KMS-11 (cell line): ENCODE measurements around the gene STXBP5.

Experiments
- H2AFZ ChIP-seq: fragments of 200-600 bp; sonication (generic); 2 replicates; pipeline ENCODE4 v1.6.1; 2016; ENCODE audit warnings: antibody characterized with exemption, mixed run types, low read depth
- H3K27ac ChIP-seq: fragments of 200-600 bp; sonication (generic); 2 replicates; pipeline ENCODE4 v1.6.1; 2016; ENCODE audit warnings: mild to moderate bottlenecking, mixed run types
- H3K27me3 ChIP-seq: fragments of 200-600 bp; sonication (generic); 2 replicates; pipeline ENCODE4 v1.6.1; 2017; ENCODE audit warnings: mild to moderate bottlenecking, low read depth, mixed run types, moderate library complexity; ENCODE audit not compliant: insufficient read depth
- H3K36me3 ChIP-seq: fragments of 200-600 bp; sonication (generic); 2 replicates; pipeline ENCODE4 v1.6.1; 2017; ENCODE audit warnings: mild to moderate bottlenecking, mixed run types; ENCODE audit not compliant: insufficient read depth
- H3K4me1 ChIP-seq: fragments of 200-600 bp; sonication (generic); 2 replicates; pipeline ENCODE4 v1.6.1; 2016; ENCODE audit warnings: mild to moderate bottlenecking, low read depth, mixed run types; ENCODE audit not compliant: poor library complexity, severe bottlenecking
- H3K4me2 ChIP-seq: fragments of 200-600 bp; sonication (generic); 2 replicates; pipeline ENCODE4 v1.7.0; 2016; ENCODE audit warnings: mild to moderate bottlenecking, mixed run types
- H3K4me3 ChIP-seq: fragments of 200-600 bp; sonication (generic); IDR thresholded peaks from 2 replicates; pipeline ENCODE4 v1.6.1; 2017; ENCODE audit warnings: low read depth, low read length, mixed read lengths; ENCODE audit not compliant: insufficient read depth
- H3K79me2 ChIP-seq: fragments of 200-600 bp; sonication (generic); 2 replicates; pipeline ENCODE4 v1.6.1; 2016; ENCODE audit warnings: low read depth, mixed run types; ENCODE audit not compliant: insufficient read depth
- H3K9ac ChIP-seq: fragments of 200-600 bp; sonication (generic); 2 replicates; pipeline ENCODE4 v1.6.1; 2016; ENCODE audit warnings: mild to moderate bottlenecking, mixed run types
- H4K20me1 ChIP-seq: fragments of 200-600 bp; sonication (generic); 2 replicates; pipeline ENCODE4 v1.6.1; 2016; ENCODE audit warnings: mild to moderate bottlenecking, mixed run types; ENCODE audit not compliant: insufficient read depth
- TF ChIP-seq, protein P1 (sequence below): fragments of 200-600 bp; sonication (generic); conservative IDR thresholded peaks from 2 replicates; pipeline ENCODE4 v1.6.1; 2017; ENCODE audit warnings: low read depth, mild to moderate bottlenecking, antibody characterized with exemption, low read length, moderate library complexity, mixed read lengths

STXBP5 gene

DNA sequence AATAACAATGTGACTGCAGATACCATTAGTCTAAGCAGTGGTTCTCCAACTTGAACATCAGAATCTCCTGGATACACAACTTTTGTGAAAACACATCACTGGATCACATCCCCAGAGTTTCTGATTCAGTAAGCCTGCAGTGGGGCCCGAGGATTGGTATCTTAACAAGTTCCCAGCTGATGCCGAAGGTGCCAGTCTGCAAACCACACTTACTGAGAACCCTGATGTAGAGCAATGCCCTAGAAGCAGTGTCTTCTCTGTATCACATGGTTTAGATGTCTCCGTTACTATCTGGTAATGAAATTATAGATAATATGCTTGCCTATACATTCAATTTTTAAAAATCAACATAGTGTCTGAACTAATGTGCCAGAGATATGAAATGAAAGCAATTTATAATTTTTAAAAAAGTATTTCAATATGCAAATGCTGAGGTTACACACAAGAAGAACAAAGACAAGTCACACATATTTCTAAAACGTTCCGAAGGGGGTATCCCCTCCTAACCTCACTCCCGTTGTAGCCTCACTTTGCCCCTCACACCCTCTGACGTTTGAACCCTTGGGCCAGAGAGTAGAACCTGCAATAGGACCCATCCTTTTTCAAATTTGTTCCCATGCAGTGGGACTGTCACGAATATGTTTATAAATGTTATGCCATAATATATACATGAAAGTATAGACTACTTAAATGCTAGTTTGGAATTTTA, 188.9 kb downstream of the STXBP5 start:
- TF ChIP-seq, protein P1, sequence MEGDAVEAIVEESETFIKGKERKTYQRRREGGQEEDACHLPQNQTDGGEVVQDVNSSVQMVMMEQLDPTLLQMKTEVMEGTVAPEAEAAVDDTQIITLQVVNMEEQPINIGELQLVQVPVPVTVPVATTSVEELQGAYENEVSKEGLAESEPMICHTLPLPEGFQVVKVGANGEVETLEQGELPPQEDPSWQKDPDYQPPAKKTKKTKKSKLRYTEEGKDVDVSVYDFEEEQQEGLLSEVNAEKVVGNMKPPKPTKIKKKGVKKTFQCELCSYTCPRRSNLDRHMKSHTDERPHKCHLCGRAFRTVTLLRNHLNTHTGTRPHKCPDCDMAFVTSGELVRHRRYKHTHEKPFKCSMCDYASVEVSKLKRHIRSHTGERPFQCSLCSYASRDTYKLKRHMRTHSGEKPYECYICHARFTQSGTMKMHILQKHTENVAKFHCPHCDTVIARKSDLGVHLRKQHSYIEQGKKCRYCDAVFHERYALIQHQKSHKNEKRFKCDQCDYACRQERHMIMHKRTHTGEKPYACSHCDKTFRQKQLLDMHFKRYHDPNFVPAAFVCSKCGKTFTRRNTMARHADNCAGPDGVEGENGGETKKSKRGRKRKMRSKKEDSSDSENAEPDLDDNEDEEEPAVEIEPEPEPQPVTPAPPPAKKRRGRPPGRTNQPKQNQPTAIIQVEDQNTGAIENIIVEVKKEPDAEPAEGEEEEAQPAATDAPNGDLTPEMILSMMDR, result no peak
- Histone ChIP-seq H3K27ac (no peak overlapping the region), H4K20me1 (no peaks in the 10 kb centered on the region), H3K79me2 (no peaks in the 10 kb centered on the region), H2AFZ (no peak overlapping the region), H3K36me3 (no peaks in the 10 kb centered on the region), H3K9ac (no peak overlapping the region), H3K4me1 (no peaks in the 10 kb centered on the region), H3K4me3 (no peak overlapping the region), H3K27me3 (no peaks in the 10 kb centered on the region), H3K4me2 (no peak overlapping the region)

DNA sequence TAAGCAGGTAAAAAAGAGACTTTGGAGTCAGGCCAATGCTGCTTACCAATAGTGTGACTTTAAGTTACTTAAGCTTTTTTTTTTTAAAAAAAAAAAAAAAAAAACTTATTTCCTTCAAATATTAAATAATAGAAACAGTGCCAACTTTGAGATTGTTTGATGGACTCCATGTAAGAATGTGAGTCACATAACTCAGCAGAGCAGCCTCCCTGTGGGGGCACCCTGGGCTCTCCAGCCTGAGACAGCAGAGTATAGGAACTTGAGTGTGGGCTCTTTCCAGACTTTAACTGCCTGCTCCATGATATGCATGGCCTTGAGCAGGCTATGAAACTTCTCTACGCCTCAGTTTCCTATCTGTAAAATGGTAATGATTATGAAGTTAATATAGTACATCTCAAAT, 190.9 kb downstream of the STXBP5 start:
- no peaks in the 10 kb centered on the region for H4K20me1 ChIP-seq
- no peaks in the 10 kb centered on the region for H3K27me3 ChIP-seq
- no peak overlapping the region for H3K27ac ChIP-seq
- no peak overlapping the region for H3K9ac ChIP-seq
- no peaks in the 10 kb centered on the region for H3K4me1 ChIP-seq
- no peaks in the 10 kb centered on the region for H3K79me2 ChIP-seq
- TF ChIP-seq, protein P1, result no peak
- H3K36me3 ChIP-seq, result no peaks in the 10 kb centered on the region
- H3K4me2 ChIP-seq, result no peak overlapping the region
- H2AFZ ChIP-seq, result no peak overlapping the region
- no peak overlapping the region for H3K4me3 ChIP-seq

DNA sequence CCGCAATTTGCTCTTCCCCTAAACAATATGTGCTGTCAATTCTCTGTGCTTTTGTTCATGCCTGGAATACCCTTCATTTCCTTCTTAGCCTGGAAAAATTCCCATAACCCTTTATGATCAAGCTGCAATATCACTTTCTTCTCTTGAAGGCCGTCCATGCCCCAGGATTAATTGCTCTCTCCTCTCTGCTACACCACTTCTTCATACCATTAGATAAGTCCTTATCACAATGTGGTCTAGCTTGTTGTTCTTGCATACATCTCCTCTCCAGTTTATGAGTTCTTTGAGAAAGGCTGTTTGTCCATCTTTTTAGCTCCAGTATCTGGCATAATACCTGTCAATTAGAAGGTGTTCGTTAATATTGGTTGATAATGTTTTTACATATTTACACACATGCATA, 193.1 kb downstream of the STXBP5 start:
- no peak overlapping the region for H2AFZ ChIP-seq

DNA sequence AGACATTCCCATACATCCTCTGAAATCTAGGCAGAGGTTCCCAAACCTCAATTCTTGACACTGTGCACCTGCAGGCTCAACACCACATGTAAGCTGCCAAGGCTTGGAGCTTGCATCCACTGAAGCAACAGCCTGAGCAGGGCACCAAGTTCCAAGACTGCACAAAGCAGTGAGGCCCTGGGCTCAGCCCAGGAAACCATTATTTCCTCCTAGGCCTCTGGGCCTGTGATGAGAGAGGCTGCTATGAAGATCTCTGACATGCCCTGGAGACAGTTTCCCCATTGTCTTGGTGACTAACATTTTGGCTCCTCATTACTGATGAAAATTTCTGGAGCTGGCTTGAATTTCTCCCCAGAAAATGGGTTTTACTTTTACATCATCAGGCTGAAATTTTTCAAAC, 196.8 kb downstream of the STXBP5 start:
- Histone ChIP-seq H3K4me3 (no peak overlapping the region), H3K36me3 (no peaks in the 10 kb centered on the region), H3K79me2 (no peaks in the 10 kb centered on the region), H3K9ac (no peak overlapping the region), H2AFZ (no peak overlapping the region), H3K27me3 (no peaks in the 10 kb centered on the region), H3K4me1 (no peaks in the 10 kb centered on the region), H4K20me1 (no peaks in the 10 kb centered on the region), H3K27ac (no peak overlapping the region), H3K4me2 (no peak overlapping the region)
- TF ChIP-seq, protein P1, result no peak

More for the DNA sequence above, 193.1 kb downstream of the STXBP5 start:
- Histone ChIP-seq H3K36me3 (no peaks in the 10 kb centered on the region), H4K20me1 (no peaks in the 10 kb centered on the region), H3K9ac (no peak overlapping the region), H3K4me1 (no peaks in the 10 kb centered on the region), H3K27me3 (no peaks in the 10 kb centered on the region), H3K79me2 (no peaks in the 10 kb centered on the region), H3K4me2 (no peak overlapping the region), H3K4me3 (no peak overlapping the region), H3K27ac (no peak overlapping the region)
- TF ChIP-seq, protein P1, result no peak
